ENCODE measurements around the gene SMIM44.

The SMIM44 gene

DNA sequence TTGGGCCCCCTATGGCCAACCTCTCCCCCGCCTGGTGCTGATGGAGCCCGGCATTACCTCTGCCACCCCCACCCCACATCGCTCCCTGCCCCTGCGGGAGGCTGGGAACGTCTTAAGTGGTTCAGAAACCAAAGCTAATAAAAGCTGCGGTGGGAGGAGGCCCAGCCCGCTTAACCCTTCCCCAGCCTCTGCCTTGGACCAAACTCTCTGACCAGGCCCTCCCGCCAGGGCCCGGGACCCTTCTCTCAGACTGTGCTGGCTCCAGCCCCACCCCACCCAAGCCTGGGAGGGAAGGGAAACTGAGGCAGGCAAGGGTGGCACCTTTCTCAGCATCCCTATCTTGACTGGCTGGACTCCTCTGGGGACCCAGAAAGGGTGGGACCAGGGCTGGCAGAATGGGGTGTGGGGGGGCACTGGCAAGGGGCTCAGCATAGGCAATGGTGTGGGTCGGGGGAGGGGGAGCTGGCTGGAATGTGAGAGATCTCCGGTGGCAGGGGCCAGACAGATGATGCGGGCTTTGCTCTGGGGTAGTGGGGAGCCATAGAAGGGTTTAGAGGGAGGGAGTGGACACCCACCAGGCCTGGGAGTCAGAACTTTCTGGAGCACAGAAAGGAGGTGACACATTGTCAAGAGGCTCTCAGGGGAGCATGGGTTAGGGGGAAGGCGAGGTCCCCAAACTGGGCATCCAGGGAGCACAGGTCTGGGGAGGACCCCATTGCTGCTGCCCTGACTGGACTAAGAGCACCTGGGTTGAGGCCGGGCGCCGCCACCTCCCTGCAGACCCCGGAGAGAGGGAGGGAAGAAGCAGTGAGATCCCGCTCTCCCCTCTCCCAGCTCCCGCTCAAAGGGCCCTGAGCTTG lies 24.8 kb downstream of the SMIM44 start:
- TF ChIP-seq, protein P1, sequence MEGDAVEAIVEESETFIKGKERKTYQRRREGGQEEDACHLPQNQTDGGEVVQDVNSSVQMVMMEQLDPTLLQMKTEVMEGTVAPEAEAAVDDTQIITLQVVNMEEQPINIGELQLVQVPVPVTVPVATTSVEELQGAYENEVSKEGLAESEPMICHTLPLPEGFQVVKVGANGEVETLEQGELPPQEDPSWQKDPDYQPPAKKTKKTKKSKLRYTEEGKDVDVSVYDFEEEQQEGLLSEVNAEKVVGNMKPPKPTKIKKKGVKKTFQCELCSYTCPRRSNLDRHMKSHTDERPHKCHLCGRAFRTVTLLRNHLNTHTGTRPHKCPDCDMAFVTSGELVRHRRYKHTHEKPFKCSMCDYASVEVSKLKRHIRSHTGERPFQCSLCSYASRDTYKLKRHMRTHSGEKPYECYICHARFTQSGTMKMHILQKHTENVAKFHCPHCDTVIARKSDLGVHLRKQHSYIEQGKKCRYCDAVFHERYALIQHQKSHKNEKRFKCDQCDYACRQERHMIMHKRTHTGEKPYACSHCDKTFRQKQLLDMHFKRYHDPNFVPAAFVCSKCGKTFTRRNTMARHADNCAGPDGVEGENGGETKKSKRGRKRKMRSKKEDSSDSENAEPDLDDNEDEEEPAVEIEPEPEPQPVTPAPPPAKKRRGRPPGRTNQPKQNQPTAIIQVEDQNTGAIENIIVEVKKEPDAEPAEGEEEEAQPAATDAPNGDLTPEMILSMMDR (IDR thresholded peaks at IDR 0.05) = no peak
- Histone ChIP-seq H3K27ac (no peak overlapping the region), H3K36me3 (peaks cover 87% of the 10 kb centered on the region)

DNA sequence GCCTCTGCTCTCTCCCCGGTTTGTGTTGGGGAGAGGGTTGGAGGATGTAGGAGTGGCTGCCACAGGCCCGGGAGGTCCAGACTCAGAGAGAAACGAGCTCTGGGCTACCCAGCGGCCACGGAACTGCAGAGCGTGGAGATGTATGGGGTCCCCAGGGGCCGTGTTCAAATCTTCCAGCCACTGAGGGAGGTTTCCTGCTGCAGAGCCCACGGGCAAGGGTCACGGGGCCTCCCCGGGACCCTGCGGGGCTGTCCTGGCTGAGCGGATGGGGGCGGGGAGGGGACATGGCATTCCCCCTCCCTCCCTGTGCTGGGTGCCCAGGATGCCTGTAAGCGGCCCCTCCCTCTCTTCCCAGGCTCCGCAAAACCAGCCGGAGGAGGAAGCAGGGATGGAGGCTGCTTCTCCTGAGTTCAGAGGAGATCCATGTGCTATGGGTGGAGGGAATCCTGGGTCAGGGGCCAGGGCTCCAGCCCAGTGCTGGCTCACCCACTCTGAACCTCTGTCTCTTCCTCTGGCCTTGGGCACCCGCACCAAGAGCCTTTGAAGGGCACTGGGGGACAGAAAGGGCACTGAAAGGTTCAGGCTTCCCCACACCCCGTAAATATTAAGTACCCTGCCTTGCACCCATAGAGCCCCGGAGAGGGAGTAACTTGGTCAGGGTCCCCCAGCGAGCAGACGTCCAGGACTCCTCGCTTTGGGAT lies 25.6 kb downstream of the SMIM44 start:
- H3K4me3 ChIP-seq (ENCODE audit: low read depth in 1 of 2, low read length in 1 of 2) = no peak overlapping the region
- H3K36me3 ChIP-seq = peaks cover 87% of the 10 kb centered on the region
- no peak overlapping the region for H3K27ac ChIP-seq
- H3K27me3 ChIP-seq = no peaks in the 10 kb centered on the region
- TF ChIP-seq, protein P1 (IDR thresholded peaks at IDR 0.05) = no peak
- no peaks in the 10 kb centered on the region for H3K9me3 ChIP-seq
- H3K4me1 ChIP-seq (ENCODE audit: control insufficient read depth in 1 of 2, insufficient read depth in 1 of 2, low read depth in 1 of 2, low read length in 1 of 2) = no peaks in the 10 kb centered on the region

More for the DNA sequence above, 24.8 kb downstream of the SMIM44 start:
- H3K9me3 ChIP-seq = no peaks in the 10 kb centered on the region
- no peak overlapping the region for H3K4me3 ChIP-seq (ENCODE audit: low read depth in 1 of 2, low read length in 1 of 2)
- no peaks in the 10 kb centered on the region for H3K4me1 ChIP-seq (ENCODE audit: control insufficient read depth in 1 of 2, insufficient read depth in 1 of 2, low read depth in 1 of 2, low read length in 1 of 2)
- H3K27me3 ChIP-seq = no peaks in the 10 kb centered on the region

DNA sequence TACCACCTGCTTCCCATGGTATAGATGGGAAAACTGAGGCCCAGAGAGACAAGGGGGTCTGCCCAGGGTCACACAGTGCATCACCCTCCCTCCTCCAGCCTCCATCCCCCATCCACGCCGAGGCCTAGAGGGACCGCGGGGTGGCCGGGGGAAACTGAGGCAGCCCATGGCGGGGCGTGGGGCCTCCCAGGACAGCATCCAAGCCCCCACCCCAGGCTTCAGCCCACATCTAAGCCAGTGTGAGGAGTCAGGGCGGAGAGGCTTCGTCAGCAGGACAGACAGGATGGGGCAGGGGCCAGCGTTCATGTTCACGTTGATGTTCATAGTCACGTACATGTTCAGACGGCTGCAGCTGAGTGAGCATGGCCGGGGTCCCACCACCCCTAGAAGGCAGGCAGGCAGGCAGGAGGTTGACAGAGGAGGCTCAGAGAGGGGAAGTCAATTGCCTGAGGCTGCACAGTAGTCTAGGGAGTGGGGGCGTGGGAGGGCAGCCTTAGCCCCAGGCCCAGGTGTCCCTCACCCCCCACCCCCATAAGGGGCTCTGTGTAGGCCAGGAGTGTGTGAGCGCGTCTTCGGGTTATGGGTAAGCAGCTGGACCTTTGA lies 26.2 kb downstream of the SMIM44 start:
- no peaks in the 10 kb centered on the region for H3K4me1 ChIP-seq (ENCODE audit: control insufficient read depth in 1 of 2, insufficient read depth in 1 of 2, low read depth in 1 of 2, low read length in 1 of 2)
- peaks cover 90% of the 10 kb centered on the region for H3K36me3 ChIP-seq
- H3K27me3 ChIP-seq = no peaks in the 10 kb centered on the region
- H3K9me3 ChIP-seq = no peaks in the 10 kb centered on the region
- H3K27ac ChIP-seq = no peak overlapping the region
- H3K4me3 ChIP-seq (ENCODE audit: low read depth in 1 of 2, low read length in 1 of 2) = no peak overlapping the region
- TF ChIP-seq, protein P1 (IDR thresholded peaks at IDR 0.05) = no peak

DNA sequence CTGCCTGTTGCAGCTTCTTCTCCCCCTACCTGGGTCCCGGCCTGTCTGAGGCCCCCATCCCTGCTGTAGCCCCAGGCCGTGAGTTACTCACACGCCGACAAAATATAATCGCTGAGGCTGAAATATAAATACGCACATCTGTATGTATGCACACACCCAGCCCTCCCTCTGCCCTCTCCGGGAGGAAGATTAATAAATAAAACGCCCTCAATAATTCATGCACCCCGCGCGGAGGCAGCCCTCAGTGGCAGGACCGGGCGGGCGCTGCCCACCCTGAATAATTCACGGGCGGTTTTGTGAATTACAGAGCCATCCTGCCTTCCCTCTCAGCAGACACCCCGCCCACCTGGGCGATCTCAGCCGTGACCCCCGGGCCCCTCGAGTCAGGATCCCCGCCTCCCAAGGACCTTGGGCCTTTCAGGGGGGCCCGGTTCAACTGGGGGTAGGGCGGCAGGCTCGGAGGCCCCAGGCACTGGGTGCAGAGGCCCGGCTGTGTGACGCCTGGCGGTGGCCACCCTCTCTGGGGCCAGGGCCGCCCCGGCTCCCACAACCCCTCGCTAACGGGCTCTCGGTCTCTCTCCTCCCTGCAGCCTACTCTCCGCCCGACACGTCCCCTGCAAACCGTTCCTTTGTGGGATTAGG lies 27.2 kb downstream of the SMIM44 start:
- TF ChIP-seq, protein P1 (IDR thresholded peaks at IDR 0.05) = no peak
- Histone ChIP-seq H3K27me3 (no peaks in the 10 kb centered on the region), H3K4me1 (ENCODE audit: control insufficient read depth in 1 of 2, insufficient read depth in 1 of 2, low read depth in 1 of 2, low read length in 1 of 2) (no peaks in the 10 kb centered on the region), H3K9me3 (no peaks in the 10 kb centered on the region), H3K27ac (no peak overlapping the region), H3K4me3 (ENCODE audit: low read depth in 1 of 2, low read length in 1 of 2) (no peak overlapping the region), H3K36me3 (peaks cover 95% of the 10 kb centered on the region)

DNA sequence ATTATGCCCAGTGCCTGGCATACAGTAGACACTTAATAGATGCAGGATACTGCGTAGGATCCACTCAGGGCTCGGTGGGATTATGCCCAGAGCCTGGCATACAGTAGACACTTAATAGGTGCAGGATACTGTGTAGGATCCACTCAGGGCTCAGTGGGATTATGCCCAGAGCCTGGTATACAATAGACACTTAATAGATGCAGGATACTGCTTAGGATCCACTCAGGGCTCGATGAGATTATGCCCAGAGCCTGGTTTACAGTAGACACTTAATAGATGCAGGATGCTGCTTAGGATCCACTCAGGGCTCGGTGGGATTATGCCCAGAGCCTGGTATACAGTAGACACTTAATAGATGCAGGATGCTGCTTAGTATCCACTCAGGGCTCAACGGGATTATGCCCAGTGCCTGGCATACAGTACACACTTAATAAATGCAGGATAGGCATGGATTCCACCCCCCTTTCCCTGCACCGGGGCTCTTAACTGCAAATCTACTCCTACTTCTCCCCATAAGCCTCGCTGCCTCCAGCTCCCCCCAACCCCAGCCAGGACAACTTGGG lies 27.8 kb downstream of the SMIM44 start:
- no peaks in the 10 kb centered on the region for H3K4me1 ChIP-seq (ENCODE audit: control insufficient read depth in 1 of 2, insufficient read depth in 1 of 2, low read depth in 1 of 2, low read length in 1 of 2)
- no peaks in the 10 kb centered on the region for H3K9me3 ChIP-seq
- TF ChIP-seq, protein P1 (IDR thresholded peaks at IDR 0.05) = no peak
- no peaks in the 10 kb centered on the region for H3K27me3 ChIP-seq
- H3K27ac ChIP-seq = no peak overlapping the region
- peaks cover 96% of the 10 kb centered on the region for H3K36me3 ChIP-seq
- no peak overlapping the region for H3K4me3 ChIP-seq (ENCODE audit: low read depth in 1 of 2, low read length in 1 of 2)
